Skeletal muscle tissue (tissue), 4 donors: ENCODE data around the gene MTHFD1L. TPM values are rescaled to one million over a fixed set of nuclear protein-coding genes. Genes with fewer than 3 reads are reported as not detected.

ENCODE experiments used
- H3K27ac ChIP-seq: one replicate; pipeline ENCODE4 v1.7.0; 2013; ENCODE audit warnings: mild to moderate bottlenecking, low read depth, low read length, inconsistent platforms
- H3K27me3 ChIP-seq, 3 donors: one replicate each; pipeline ENCODE4 v1.7.0; 2013; ENCODE audit warnings: low read length in 3 of 3; ENCODE audit not compliant: control insufficient read depth in 3 of 3, insufficient read depth in 3 of 3
- H3K36me3 ChIP-seq, 3 donors: one replicate each; pipeline ENCODE4 v1.7.0; 2013; ENCODE audit warnings: low read length in 3 of 3; ENCODE audit not compliant: control insufficient read depth in 3 of 3, insufficient read depth in 3 of 3
- H3K4me1 ChIP-seq, 3 donors: one replicate each; pipeline ENCODE4 v1.7.0; 2013; ENCODE audit warnings: low read length in 3 of 3, mild to moderate bottlenecking in 3 of 3; ENCODE audit not compliant: control insufficient read depth in 3 of 3, insufficient read depth in 3 of 3
- H3K4me3 ChIP-seq, 3 donors: one replicate each; pipeline ENCODE4 v1.7.0; 2013; ENCODE audit warnings: low read length in 3 of 3
- H3K9ac ChIP-seq, 3 donors: one replicate each; pipeline ENCODE4 v1.7.0; 2013; ENCODE audit warnings: low read length in 3 of 3, mild to moderate bottlenecking in 3 of 3, moderate library complexity in 2 of 3, low read depth in 1 of 3
- H3K9me3 ChIP-seq, 3 donors: one replicate each; pipeline ENCODE4 v1.7.0; 2013; ENCODE audit warnings: low read length in 3 of 3; ENCODE audit not compliant: control insufficient read depth in 3 of 3
- total RNA-seq: library from RNA; depleted of rRNA; stranded (reverse); fragments of >200 nt; gene quantifications from one replicate; pipeline ENCODE4 v1.2.3, GENCODE V29; 2014
- donor health status: Osteomylitis.

Gene MTHFD1L
- total RNA-seq, 1 donor from 2014 or later: 15.1 TPM

DNA sequence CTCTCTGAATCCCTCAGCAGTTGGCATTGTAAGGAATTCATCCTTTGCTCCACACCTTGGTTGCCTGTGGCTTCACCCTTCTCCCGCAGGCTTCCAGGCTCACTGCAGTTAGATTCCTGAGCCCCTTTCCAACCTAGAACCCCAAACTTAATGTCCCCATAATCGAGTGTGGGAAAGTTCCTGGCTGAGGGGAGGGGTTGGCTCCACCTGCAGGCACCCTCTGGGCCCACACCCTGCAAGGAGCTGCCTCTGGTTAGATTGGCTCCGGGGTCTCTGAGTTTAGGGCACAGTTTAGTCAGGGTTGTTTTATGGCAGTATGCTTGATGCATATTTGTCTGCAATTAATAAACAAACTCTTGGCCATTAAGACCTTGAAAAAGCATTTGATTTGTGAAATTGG is 63.4 kb downstream of the MTHFD1L start:
- Histone ChIP-seq H3K4me1 (peaks cover 0 to 15% (median 0%) of the 10 kb centered on the region in 3 donors), H3K27me3 (no peaks in the 10 kb centered on the region), H3K9ac (no peak overlapping the region), H3K9me3 (no peaks in the 10 kb centered on the region), H3K4me3 (no peak overlapping the region), H3K27ac (no peak overlapping the region), H3K36me3 (no peaks in the 10 kb centered on the region)

DNA sequence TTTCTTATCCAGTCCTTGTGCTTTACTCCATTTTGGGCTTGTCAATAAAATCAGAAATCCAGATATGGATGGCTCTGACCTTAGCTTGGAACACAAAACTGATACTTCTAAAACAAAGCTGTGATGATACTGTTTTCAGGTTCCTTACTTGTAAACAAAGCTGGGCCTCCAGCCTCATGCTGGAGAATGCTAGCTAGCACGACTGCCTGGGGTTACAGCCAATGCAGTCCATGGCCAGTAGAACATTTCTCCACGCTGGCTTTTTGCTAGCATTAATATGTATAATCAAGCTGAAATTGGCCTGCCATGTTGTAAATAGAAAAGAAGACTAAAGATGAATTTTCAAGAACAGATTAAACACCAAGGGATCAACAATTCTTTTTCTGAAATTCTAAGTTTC is 63.9 kb downstream of the MTHFD1L start:
- no peak overlapping the region for H3K4me3 ChIP-seq
- no peak overlapping the region for H3K27ac ChIP-seq
- no peak overlapping the region for H3K9ac ChIP-seq
- no peaks in the 10 kb centered on the region for H3K9me3 ChIP-seq
- no peaks in the 10 kb centered on the region for H3K36me3 ChIP-seq
- no peaks in the 10 kb centered on the region for H3K27me3 ChIP-seq
- H3K4me1 ChIP-seq: peaks cover 0 to 15% (median 0%) of the 10 kb centered on the region in 3 donors

DNA sequence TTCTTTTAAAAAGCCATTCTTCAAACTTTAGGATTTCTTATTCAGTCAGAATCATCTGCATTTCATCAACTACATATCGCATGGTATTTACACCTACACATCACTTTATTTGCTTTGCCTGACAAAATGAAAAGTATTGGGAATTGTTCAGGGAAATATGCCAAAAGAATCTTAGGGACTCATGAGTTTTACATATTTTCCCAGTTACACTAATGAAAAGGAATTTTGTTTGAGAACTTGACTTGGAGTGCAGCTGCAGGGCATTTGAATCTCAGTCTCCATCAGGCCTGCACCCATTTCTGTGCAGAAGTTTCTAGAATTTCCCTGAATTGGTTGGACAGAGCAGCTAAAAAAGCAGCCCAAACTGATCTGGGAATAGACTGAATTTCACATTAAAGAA is 65.3 kb downstream of the MTHFD1L start:
- Histone ChIP-seq H3K4me3 (no peak overlapping the region), H3K9ac (no peak overlapping the region), H3K4me1 (peaks cover 0 to 7% (median 0%) of the 10 kb centered on the region in 3 donors), H3K27me3 (no peaks in the 10 kb centered on the region), H3K9me3 (no peaks in the 10 kb centered on the region), H3K27ac (no peak overlapping the region), H3K36me3 (no peaks in the 10 kb centered on the region)

DNA sequence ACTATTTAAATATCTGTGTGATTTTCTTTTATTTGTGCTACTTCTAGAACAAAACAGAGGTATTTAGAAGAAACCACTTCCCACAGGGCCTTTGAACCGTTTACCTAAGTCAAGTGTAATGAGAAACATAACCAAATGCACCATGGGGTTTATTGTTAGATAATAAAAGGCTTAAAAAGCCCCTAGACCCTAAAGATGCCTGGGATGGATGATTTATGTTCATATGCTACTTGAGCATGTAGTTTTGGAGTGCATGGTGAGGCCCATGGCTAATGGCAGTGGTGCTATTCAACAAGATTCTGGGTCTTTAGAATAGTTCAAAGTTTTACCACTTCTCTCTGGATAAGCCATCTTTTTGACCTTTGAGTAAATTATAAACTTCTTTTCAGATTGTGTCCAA is 65.9 kb downstream of the MTHFD1L start:
- no peak overlapping the region for H3K9ac ChIP-seq
- H3K27ac ChIP-seq: no peak overlapping the region
- peaks cover 0 to 4% (median 0%) of the 10 kb centered on the region in 3 donors for H3K4me1 ChIP-seq
- H3K36me3 ChIP-seq: no peaks in the 10 kb centered on the region
- H3K4me3 ChIP-seq: no peak overlapping the region
- H3K9me3 ChIP-seq: no peaks in the 10 kb centered on the region
- no peaks in the 10 kb centered on the region for H3K27me3 ChIP-seq

DNA sequence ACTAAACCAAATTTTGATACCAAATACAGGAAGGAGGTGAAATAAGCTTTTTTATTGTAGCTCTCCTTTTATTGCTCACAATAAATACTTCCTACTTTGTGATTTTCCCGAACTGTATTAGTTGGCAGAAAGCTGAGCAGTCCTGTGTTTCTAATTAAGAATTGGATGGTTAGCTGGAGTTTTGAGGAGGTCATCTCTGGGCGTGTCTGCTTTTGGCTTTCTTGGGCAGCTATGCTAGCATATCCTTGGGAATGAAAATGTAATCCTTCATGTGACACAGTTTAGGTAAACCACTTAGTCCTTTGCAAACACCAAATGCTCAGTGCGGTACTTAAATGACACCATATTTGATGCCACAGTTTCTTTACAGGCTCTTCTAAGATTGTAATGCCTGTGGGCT is 67.5 kb downstream of the MTHFD1L start:
- Histone ChIP-seq H3K4me1 (peaks cover 0 to 4% (median 0%) of the 10 kb centered on the region in 3 donors), H3K27ac (no peak overlapping the region), H3K9ac (no peak overlapping the region), H3K9me3 (no peaks in the 10 kb centered on the region), H3K4me3 (no peak overlapping the region), H3K36me3 (no peaks in the 10 kb centered on the region), H3K27me3 (no peaks in the 10 kb centered on the region)

DNA sequence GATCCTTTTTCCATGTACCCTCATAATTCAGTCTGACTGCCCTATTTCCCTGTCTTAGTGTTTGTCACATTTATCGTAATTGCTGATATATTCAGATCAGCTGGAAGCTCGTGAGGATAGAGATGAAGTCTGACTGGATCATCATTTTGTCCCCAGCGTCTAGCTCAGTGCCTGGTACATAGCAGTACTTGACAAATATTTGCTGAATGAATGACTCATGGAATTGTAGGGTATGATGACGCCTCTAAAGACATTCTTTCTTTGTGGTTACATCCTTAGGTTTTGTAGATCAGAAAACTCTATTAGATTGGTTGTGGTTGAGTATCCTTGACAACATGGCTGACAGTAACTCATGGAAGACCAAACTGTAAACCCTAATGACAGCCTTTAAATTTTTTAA is 68.9 kb downstream of the MTHFD1L start:
- H3K27me3 ChIP-seq: no peaks in the 10 kb centered on the region
- no peaks in the 10 kb centered on the region for H3K36me3 ChIP-seq
- no peaks in the 10 kb centered on the region for H3K9me3 ChIP-seq
- no peak overlapping the region for H3K4me3 ChIP-seq
- no peak overlapping the region for H3K9ac ChIP-seq
- peaks cover 0 to 4% (median 0%) of the 10 kb centered on the region in 3 donors for H3K4me1 ChIP-seq
- H3K27ac ChIP-seq: no peak overlapping the region

DNA sequence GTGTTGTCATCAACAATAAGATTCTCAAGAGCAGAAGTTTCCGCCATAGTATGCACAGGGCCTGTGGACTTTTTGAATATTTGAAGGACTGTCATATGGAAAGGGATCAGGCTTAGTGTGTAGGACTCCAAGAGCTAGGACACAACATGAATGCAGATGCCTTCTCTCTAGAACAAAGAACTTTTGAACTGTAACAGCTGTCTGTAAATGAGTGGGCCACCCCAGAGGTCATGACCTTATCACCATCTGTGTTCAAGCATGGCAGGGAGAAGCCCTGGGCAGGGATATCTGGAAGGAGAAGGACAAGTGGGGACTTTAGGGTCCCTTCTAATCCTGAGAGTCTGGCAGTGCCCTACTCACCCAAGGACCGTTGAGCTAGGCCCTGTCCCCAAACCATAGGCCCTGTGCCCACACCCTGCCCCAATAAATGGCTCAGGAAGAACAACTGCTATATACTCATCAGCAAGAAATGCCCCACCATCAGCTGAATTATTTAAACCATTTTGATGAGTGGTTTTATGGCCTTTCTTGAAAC is 70.6 kb downstream of the MTHFD1L start:
- no peak overlapping the region for H3K9ac ChIP-seq
- H3K4me3 ChIP-seq: no peak overlapping the region
- H3K9me3 ChIP-seq: no peaks in the 10 kb centered on the region
- H3K27ac ChIP-seq: no peak overlapping the region
- H3K36me3 ChIP-seq: no peaks in the 10 kb centered on the region
- H3K4me1 ChIP-seq: peaks cover 0 to 4% (median 0%) of the 10 kb centered on the region in 3 donors
- H3K27me3 ChIP-seq: no peaks in the 10 kb centered on the region

GRCh38 chr6:150937132-150937906 is 71.8 kb downstream of the MTHFD1L start:
- Histone ChIP-seq H3K9me3 (no peaks in the 10 kb centered on the region), H3K4me1 (no peaks in the 10 kb centered on the region), H3K27ac (peak overlapping the region; percentile 12), H3K4me3 (no peak overlapping the region), H3K27me3 (no peaks in the 10 kb centered on the region), H3K36me3 (no peaks in the 10 kb centered on the region), H3K9ac (no peak overlapping the region)

GRCh38 chr6:150939399-150939798 is 73.9 kb downstream of the MTHFD1L start:
- Histone ChIP-seq H3K9ac (no peak overlapping the region), H3K27me3 (no peaks in the 10 kb centered on the region), H3K9me3 (no peaks in the 10 kb centered on the region), H3K4me3 (no peak overlapping the region), H3K27ac (no peak overlapping the region), H3K4me1 (no peaks in the 10 kb centered on the region), H3K36me3 (no peaks in the 10 kb centered on the region)

DNA sequence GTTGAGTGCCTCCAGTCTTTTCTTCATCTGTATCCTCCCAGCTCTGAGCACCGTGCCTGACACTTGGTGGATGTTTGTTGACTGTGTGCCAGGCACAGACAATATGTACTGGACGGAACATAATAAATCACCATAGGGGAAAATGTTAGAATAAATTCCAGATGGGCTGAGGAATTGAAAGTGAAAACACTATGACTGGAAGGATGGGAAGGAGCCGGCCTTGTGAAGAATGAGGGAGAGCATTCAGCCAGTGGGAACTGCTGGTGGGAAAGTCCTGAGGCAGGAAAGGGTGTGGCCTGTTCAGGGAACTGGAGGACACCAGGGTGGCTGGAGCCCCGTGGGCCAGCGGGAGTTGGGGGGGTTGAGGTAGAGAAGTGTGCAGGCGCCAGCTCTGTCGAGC is 75.4 kb downstream of the MTHFD1L start:
- Histone ChIP-seq H3K9me3 (no peaks in the 10 kb centered on the region), H3K27me3 (no peaks in the 10 kb centered on the region), H3K4me1 (no peaks in the 10 kb centered on the region), H3K4me3 (no peak overlapping the region), H3K36me3 (no peaks in the 10 kb centered on the region), H3K9ac (no peak overlapping the region), H3K27ac (no peak overlapping the region)
